GM18511 (cell line): ENCODE measurements around the gene LILRB3.
A peak's percentile ranks its signal among the peaks of the same experiment; 100 is the strongest.
"Not testable (repeated sequence)": the region's sequence is repeated elsewhere in the genome, so short reads cannot be mapped to it uniquely, and the experiment has no call there.

Experiments used
- ATAC-seq: cut with Tn5 transposase; IDR thresholded peaks from one replicate; pipeline ENCODE4 v1.9.1; 2021; ENCODE audit warnings: mild to moderate bottlenecking, moderate library complexity; ENCODE audit not compliant: unreplicated experiment

The LILRB3 gene

GRCh38 chr19:54211235-54211634 is 11.6 kb downstream of the LILRB3 start:
- no peak for ATAC-seq

- ATAC-seq, result no peak
Measured at GRCh38 chr19:54209811-54210494, 12.9 kb downstream of the LILRB3 start.

- ATAC-seq, result no peak
Measured at GRCh38 chr19:54209058-54209810, 13.6 kb downstream of the LILRB3 start.

GRCh38 chr19:54208784-54209057 is 14.1 kb downstream of the LILRB3 start:
- no peak for ATAC-seq

GRCh38 chr19:54207983-54208783 is 14.6 kb downstream of the LILRB3 start:
- peak; percentile 47 for ATAC-seq

- ATAC-seq, result no peak
Measured at GRCh38 chr19:54207676-54207982, 15.2 kb downstream of the LILRB3 start.

- ATAC-seq, result not testable (repeated sequence)
Measured at GRCh38 chr19:54207193-54207592, 15.6 kb downstream of the LILRB3 start.

- ATAC-seq, result no peak
Measured at GRCh38 chr19:54206831-54207177, 16.0 kb downstream of the LILRB3 start.

GRCh38 chr19:54206030-54206830 is 16.6 kb downstream of the LILRB3 start:
- ATAC-seq, result no peak

GRCh38 chr19:54204767-54205468 is 17.9 kb downstream of the LILRB3 start:
- no peak for ATAC-seq

- no peak for ATAC-seq
Measured at GRCh38 chr19:54203151-54203611, 19.6 kb downstream of the LILRB3 start.

GRCh38 chr19:54201980-54202379 is 20.8 kb downstream of the LILRB3 start:
- ATAC-seq, result no peak

GRCh38 chr19:54201172-54201701 is 21.6 kb downstream of the LILRB3 start:
- peak; percentile 5 for ATAC-seq

- ATAC-seq, result no peak
Measured at GRCh38 chr19:54199401-54199800, 23.4 kb downstream of the LILRB3 start.

GRCh38 chr19:54197121-54197520 is 25.7 kb downstream of the LILRB3 start:
- ATAC-seq, result no peak

GRCh38 chr19:54196536-54196935 is 26.3 kb downstream of the LILRB3 start:
- ATAC-seq, result no peak

GRCh38 chr19:54194463-54194862 is 28.3 kb downstream of the LILRB3 start:
- not testable (repeated sequence) for ATAC-seq

GRCh38 chr19:54193011-54193410 is 29.8 kb downstream of the LILRB3 start:
- ATAC-seq, result no peak

- no peak for ATAC-seq
Measured at GRCh38 chr19:54191811-54192453, 30.9 kb downstream of the LILRB3 start.
